ENCODE results near the gene AGPAT1.
A peak's percentile ranks its signal among the peaks of the same experiment; 100 is the strongest.

The AGPAT1 gene

GRCh38 chr6:32188381-32189068 lies 12.6 kb upstream of the AGPAT1 start:
- TF ChIP-seq SIN3A (IDR thresholded peaks at IDR 0.05; ENCODE audit: borderline replicate concordance, insufficient read depth, low read length) (no peak), POLR2AphosphoS5 (IDR thresholded peaks at IDR 0.05; ENCODE audit: low read depth, low read length) (no peak), TAF1 (IDR thresholded peaks at IDR 0.05; ENCODE audit: borderline replicate concordance, insufficient read depth, low read length) (no peak), FOXP2 (optimal IDR thresholded peaks at IDR 0.05; ENCODE audit: borderline replicate concordance, extremely low read depth, extremely low read length, insufficient read depth) (no peak)
- TF ChIP-seq, protein P1, sequence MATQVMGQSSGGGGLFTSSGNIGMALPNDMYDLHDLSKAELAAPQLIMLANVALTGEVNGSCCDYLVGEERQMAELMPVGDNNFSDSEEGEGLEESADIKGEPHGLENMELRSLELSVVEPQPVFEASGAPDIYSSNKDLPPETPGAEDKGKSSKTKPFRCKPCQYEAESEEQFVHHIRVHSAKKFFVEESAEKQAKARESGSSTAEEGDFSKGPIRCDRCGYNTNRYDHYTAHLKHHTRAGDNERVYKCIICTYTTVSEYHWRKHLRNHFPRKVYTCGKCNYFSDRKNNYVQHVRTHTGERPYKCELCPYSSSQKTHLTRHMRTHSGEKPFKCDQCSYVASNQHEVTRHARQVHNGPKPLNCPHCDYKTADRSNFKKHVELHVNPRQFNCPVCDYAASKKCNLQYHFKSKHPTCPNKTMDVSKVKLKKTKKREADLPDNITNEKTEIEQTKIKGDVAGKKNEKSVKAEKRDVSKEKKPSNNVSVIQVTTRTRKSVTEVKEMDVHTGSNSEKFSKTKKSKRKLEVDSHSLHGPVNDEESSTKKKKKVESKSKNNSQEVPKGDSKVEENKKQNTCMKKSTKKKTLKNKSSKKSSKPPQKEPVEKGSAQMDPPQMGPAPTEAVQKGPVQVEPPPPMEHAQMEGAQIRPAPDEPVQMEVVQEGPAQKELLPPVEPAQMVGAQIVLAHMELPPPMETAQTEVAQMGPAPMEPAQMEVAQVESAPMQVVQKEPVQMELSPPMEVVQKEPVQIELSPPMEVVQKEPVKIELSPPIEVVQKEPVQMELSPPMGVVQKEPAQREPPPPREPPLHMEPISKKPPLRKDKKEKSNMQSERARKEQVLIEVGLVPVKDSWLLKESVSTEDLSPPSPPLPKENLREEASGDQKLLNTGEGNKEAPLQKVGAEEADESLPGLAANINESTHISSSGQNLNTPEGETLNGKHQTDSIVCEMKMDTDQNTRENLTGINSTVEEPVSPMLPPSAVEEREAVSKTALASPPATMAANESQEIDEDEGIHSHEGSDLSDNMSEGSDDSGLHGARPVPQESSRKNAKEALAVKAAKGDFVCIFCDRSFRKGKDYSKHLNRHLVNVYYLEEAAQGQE (IDR thresholded peaks at IDR 0.05; ENCODE audit: insufficient read depth in 1 of 2, low read depth in 2 of 2, low read length in 2 of 2): no peak

GRCh38 chr6:32187009-32187709 lies 11.3 kb upstream of the AGPAT1 start:
- TF ChIP-seq POLR2AphosphoS5 (IDR thresholded peaks at IDR 0.05; ENCODE audit: low read depth, low read length): no peak

GRCh38 chr6:32184084-32184640 lies 8.3 kb upstream of the AGPAT1 start, which contains the start of gene AGER:
Gene AGER (minus strand): TSS chr6:32184253. CDS start chr6:32184222, 31 bp downstream.
- TF ChIP-seq TAF1 (IDR thresholded peaks at IDR 0.05; ENCODE audit: borderline replicate concordance, insufficient read depth, low read length) (no peak), FOXP2 (optimal IDR thresholded peaks at IDR 0.05; ENCODE audit: borderline replicate concordance, extremely low read depth, extremely low read length, insufficient read depth) (no peak), POLR2AphosphoS5 (IDR thresholded peaks at IDR 0.05; ENCODE audit: low read depth, low read length) (peak; percentile 48)

- TF ChIP-seq TAF1 (IDR thresholded peaks at IDR 0.05; ENCODE audit: borderline replicate concordance, insufficient read depth, low read length): no peak
- TF ChIP-seq FOXP2 (optimal IDR thresholded peaks at IDR 0.05; ENCODE audit: borderline replicate concordance, extremely low read depth, extremely low read length, insufficient read depth): no peak
- no peak for TF ChIP-seq POLR2AphosphoS5 (IDR thresholded peaks at IDR 0.05; ENCODE audit: low read depth, low read length)
- TF ChIP-seq, protein P1 (IDR thresholded peaks at IDR 0.05; ENCODE audit: insufficient read depth in 1 of 2, low read depth in 2 of 2, low read length in 2 of 2): no peak
- no peak for TF ChIP-seq SIN3A (IDR thresholded peaks at IDR 0.05; ENCODE audit: borderline replicate concordance, insufficient read depth, low read length)
These were observed 7.7 kb upstream of the AGPAT1 start for GRCh38 chr6:32183483-32184083.

- TF ChIP-seq TAF1 (IDR thresholded peaks at IDR 0.05; ENCODE audit: borderline replicate concordance, insufficient read depth, low read length): no peak
- no peak for TF ChIP-seq POLR2AphosphoS5 (IDR thresholded peaks at IDR 0.05; ENCODE audit: low read depth, low read length)
These were observed 7.1 kb upstream of the AGPAT1 start for GRCh38 chr6:32183030-32183429.

DNA sequence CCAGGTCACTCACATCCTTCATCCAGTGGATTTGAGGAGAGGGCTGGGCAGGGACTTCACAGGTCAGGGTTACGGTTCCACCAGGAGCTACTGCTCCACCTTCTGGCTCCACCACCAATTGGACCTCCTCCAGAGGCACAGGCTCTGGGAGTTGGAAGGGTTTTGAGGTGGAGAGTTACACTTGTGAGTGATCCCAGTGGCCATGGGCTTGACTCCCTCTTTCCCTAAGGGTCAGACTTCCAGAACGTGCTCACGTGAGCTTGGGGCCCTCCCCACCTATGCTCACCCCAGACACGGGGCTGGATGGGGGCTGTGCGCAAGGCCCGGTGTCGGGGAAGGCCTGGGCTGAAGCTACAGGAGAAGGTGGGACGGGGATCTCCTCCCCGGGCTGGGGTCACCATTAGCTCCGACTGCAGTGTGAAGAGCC lies 6.7 kb upstream of the AGPAT1 start:
- no peak for TF ChIP-seq SIN3A (IDR thresholded peaks at IDR 0.05; ENCODE audit: borderline replicate concordance, insufficient read depth, low read length)
- no peak for TF ChIP-seq TAF1 (IDR thresholded peaks at IDR 0.05; ENCODE audit: borderline replicate concordance, insufficient read depth, low read length)
- TF ChIP-seq POLR2AphosphoS5 (IDR thresholded peaks at IDR 0.05; ENCODE audit: low read depth, low read length): no peak
- TF ChIP-seq, protein P1 (IDR thresholded peaks at IDR 0.05; ENCODE audit: insufficient read depth in 1 of 2, low read depth in 2 of 2, low read length in 2 of 2): no peak
- TF ChIP-seq FOXP2 (optimal IDR thresholded peaks at IDR 0.05; ENCODE audit: borderline replicate concordance, extremely low read depth, extremely low read length, insufficient read depth): no peak
